GM18517 (cell line): ENCODE results near the gene FOXO1.

ENCODE experiments used
- ATAC-seq: cut with Tn5 transposase; IDR thresholded peaks from one replicate; pipeline ENCODE4 v1.9.1; 2021; ENCODE audit warnings: mild to moderate bottlenecking, moderate library complexity; ENCODE audit not compliant: unreplicated experiment

FOXO1 gene

DNA sequence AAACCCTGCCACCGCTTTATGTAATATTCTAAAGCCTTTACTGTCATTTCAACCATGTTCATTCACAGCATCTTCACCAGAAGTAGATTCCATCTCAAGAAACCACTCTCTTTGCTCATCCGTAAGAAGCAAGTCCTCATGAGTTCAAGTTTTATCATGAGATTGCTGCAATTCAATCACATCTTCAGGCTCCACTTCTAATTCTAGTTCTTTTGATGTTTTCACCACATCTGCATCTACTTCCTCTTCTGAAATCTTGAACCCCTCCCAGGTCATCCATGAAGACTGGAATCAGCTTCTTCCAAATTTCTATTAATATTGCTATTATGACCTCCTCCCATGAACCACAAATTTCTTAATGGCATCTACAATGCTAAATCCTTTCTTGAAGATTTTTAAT is 83.9 kb downstream of the FOXO1 start:
- ATAC-seq, result no peak

DNA sequence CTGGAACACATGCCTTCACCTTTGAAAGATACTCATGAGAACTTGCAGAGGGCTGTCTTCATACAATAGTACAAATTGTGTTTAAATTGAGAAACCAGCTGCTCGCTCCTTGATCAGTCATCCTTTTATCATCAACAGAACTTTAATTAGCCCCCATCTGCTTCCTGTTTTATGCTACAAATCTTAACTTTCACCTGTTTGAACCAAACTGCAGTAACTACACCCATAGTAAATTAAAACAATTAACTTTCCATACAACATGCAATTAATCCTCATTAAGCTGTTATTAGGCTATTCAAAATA is 85.2 kb downstream of the FOXO1 start:
- no peak for ATAC-seq

DNA sequence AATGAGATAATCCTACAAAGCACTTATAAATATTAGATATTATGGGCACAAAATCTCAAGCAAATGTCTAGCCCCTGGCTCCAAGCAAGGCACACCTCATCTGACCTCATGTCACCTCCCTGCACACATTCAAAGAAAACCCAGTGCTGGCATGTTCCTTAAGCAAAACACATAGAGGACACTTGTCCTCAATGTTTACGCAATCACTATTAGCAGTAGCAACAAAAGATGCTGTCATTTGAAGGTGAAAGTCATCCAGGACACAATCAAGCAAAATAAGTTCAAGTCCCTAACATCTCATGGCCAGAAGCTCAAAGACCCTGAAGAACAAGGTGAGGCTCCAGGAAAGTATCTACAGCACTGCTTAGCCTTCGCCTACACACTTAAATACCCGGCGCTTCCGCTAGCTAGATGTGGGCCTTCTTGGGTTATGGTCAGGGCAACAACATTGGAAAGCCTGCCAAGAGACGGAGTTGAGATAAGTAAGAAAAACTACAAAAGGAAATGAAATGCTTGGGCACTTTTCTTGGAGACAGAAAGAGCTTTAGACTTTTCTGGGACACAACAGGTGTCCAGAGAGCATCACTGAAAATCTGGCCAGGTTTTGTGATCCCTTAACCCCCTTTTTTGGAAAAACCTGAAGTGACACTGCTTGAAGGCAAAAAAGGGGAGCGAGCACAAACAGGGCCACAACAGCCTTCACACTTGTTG is 85.7 kb downstream of the FOXO1 start:
- ATAC-seq, result no peak

DNA sequence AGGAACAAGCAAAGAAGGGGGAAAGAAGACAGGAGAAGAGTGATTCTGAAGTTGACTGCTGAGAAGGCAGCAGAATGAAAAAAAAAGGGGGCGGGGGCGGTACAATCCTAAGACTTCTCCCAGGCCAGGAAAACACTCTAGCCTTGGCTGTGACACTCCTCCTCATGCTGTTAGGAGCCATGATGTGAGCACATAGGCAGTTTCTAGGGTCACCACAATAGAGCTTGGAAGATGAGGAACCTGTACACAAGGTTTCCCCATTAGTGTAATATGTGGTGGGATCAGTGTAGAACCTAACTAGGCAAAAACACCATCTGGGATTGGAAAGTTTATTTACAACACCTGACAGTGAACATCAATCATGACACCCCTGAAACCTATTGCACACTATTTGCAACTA is 86.9 kb downstream of the FOXO1 start:
- no peak for ATAC-seq

DNA sequence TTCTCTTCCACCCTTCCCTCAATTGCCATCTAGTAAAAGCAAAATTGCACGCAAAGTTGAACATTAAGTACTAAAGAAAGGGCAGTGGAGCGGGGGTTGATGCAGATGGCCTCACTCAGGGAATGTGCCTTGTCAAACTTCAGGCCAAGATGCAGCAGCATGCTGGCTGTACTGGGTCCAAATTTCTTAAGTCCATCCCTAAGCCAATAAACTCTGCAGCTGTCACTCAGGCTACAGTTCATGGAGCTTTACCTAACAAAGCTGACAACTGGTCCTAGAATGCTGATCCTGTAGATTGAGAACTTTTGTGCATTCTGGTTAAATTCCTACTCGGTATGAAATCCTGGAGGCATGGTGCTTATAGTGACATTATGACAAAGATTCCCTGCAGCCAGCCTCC is 88.4 kb downstream of the FOXO1 start:
- no peak for ATAC-seq

DNA sequence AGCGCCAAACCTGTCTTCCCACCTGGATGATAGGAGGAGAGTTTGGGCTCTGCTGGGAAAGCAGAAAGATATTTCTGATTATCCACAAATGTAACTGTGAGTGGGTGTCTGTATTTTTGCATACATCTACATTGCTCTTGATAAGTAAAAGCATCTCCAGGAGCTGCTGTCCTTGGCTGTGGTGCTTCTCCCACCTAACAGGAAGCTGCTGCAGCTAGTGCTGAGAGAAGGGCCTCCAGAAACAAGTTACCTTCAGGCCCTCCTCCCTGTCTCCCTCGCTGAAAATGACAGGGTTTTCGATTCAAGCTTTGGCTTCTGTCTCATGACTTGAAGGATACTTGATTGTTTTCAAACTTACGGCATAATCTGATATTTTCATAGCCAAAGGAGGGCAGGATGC is 90.1 kb downstream of the FOXO1 start:
- no peak for ATAC-seq

DNA sequence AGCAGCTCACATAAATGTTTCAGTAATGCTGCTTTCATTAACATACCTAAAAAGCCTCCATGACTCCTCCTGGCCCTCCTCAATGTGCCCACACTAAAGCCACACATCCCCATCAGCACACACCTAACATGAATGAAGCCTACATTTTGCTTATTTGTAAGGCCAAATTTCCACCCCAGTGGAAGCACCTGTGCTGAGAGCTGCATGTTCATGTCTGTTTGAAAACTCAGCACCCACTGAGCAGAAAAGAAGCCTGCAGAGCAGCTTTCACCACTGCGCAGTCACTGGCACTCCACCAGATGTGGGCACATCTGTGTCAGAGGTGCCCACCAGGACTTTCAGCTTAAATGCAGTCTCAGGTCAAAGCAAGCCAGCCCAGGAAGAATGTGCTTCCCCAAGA is 93.5 kb downstream of the FOXO1 start:
- no peak for ATAC-seq

GRCh38 chr13:40571338-40571963 is 95.0 kb downstream of the FOXO1 start:
- no peak for ATAC-seq

DNA sequence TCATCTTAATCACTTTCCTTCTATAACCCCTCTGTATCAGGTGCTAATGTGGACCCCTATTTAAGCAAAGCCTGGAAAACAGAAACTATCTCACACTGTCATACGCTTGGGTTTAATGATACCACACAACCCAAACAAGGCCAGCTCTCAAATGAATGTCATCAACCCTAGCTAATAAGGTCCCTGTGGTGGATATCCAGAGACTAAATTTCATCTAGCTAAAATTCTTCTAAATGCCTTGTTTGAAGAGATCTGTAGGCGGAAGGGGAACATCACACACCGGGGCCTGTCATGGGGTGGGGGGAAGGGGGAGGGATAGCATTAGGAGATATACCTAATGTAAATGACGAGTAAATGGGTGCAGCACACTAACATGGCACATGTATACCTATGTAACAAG is 95.5 kb downstream of the FOXO1 start:
- no peak for ATAC-seq

GRCh38 chr13:40569024-40569350 is 97.5 kb downstream of the FOXO1 start:
- no peak for ATAC-seq

- ATAC-seq, result no peak
These were observed 98.0 kb downstream of the FOXO1 start for GRCh38 chr13:40568246-40569023.

- no peak for ATAC-seq
These were observed 99.6 kb downstream of the FOXO1 start for GRCh38 chr13:40566811-40567210.

DNA sequence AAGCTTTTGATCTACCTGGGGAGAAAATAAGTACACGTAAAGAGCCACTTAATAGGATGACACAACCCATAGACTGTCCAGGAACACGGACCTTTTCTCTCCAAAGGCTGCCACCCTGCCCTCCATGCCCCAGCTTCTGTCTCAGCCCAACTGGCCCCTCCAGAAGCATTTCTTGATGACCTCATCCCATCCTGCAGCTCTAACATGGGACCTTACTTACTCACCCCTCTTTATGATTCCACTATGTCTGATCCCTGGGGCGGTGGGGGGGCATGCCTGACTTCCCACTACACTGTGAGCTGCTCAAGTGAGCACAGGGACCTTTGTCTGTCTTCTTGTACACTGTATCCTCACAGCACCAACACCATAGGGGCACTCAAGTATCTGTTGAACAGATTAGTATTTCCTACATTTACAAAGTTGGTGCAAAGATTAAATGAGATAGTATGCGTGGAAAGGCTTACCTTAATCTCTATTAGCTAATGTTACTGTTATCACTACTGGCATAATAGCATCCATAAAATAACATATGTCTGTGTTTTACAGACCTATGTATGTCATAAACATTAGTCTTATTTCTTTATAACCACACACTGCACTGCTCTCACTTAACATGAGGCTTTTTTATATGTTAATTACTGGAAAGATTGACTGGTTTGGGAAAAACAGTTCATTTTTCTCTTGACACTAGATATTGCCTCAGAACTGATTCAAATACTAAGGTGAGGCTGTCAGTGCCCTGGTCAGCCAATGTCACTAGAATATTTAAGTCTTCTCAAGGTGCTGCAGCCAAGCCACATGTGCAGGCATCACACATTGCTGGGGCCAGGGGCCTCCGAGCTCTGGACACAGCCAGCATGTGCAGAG is 100.9 kb downstream of the FOXO1 start:
- no peak for ATAC-seq

DNA sequence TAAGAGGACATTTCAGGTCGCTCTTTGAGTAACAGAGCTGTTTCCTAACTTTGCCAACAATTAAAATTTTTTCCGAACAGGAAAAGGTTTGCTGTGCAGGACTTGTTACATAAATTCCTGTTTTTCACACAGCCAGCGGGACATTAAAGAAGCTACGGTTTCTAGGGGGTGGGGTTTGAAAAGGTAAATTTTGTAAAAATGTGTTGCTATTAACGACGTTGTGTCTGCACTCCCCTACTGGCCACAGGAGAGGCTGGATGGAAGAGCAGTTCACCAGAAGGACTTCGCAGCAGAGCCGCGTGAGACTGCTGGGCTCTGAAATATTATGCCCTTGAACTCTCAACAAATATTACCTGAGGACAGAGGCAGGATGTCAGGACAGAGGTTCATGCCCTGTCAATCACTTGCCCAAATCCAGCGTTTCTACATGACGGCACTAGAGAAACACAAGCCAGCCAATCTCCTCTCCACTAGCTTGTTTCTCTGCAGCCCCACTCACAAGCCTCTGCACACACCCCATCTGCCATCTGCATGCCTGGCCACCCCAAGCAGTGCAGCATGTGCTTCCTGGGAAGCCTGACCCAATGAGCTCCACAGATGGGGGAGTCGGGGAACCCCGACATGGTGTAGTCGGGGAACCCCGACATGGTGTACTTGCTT is 102.0 kb downstream of the FOXO1 start:
- no peak for ATAC-seq

DNA sequence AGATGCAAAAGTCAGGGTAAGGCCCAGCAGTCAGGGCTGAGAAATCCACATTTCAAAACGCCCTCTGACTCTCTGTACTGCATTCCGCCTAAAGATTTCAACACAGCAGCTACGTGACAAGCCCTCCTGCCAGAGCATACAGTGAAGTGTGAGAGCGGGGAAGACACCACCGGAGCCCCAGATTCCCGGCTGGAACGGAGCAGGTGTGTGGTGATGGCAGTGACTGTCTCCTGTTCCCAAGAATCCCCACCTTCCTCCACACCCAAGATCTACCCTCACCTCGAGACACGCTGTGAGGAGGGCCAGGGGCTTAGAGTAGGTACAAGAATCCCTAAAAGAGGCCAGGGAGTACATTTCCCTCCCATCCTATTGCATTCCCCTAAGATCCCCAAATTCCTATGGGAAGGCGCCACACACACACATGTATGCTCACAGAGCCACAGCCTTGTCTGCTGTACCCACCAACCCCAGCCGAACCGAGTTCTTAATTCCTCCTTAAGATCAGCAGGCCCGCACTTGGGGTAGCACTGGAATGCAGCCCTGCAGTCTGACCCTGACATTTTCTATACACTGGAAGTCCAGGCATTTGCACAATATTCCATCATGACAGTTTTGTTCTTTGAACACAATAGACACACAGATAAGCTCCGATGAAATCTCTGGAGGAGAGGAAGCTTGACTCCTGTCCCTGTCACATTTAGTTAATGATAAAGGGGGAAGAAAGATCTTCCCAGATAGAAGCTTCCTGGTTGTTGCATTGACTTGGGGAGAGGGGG is 102.9 kb downstream of the FOXO1 start:
- ATAC-seq, result no peak

- ATAC-seq, result no peak
These were observed 103.5 kb downstream of the FOXO1 start for GRCh38 chr13:40562975-40563349.

GRCh38 chr13:40559915-40560314 is 106.5 kb downstream of the FOXO1 start:
- ATAC-seq, result no peak

- ATAC-seq, result no peak
These were observed 107.8 kb downstream of the FOXO1 start for GRCh38 chr13:40558656-40559055.

- ATAC-seq, result no peak
These were observed 110.0 kb downstream of the FOXO1 start for GRCh38 chr13:40556453-40556852.

GRCh38 chr13:40553356-40553755 is 113.1 kb downstream of the FOXO1 start:
- ATAC-seq, result no peak
